Astrocyte (in vitro differentiated cells and primary cell): ENCODE data around the gene RSRP1. TPM values are rescaled to one million over a fixed set of nuclear protein-coding genes. Genes with fewer than 3 reads are reported as not detected.

Experiments
- DNase-seq: peaks from one replicate; pipeline ENCODE4 v3.0.0-alpha.2; 2010; ENCODE audit warnings: low read depth
- FAIRE-seq: peaks from 2 replicates; lab custom pipeline; 2011; peaks lifted over from hg19 to GRCh38; lab: Jason Lieb, UNC
- H2AFZ ChIP-seq: 2 replicates; pipeline ENCODE4 v1.6.0; 2012; ENCODE audit warnings: low read depth, low read length, inconsistent platforms
- H3K27ac ChIP-seq: 2 replicates; pipeline ENCODE4 v1.5.1; 2011; ENCODE audit warnings: low read depth, low read length, inconsistent platforms
- H3K27me3 ChIP-seq: 2 replicates; pipeline ENCODE4 v1.6.0; 2011; ENCODE audit warnings: low read length, inconsistent platforms; ENCODE audit not compliant: insufficient read depth
- H3K36me3 ChIP-seq: 2 replicates; pipeline ENCODE4 v1.5.1; 2011; ENCODE audit warnings: low read length, inconsistent platforms; ENCODE audit not compliant: insufficient read depth
- H3K4me1 ChIP-seq: 2 replicates; pipeline ENCODE4 v1.5.1; 2011; ENCODE audit warnings: low read length, inconsistent platforms; ENCODE audit not compliant: insufficient read depth
- H3K4me2 ChIP-seq: 2 replicates; pipeline ENCODE4 v1.6.0; 2012; ENCODE audit warnings: low read length, inconsistent platforms
- H3K4me3 ChIP-seq: 2 replicates; pipeline ENCODE4 v1.5.1; 2011; ENCODE audit warnings: low read depth, mild to moderate bottlenecking, low read length, inconsistent platforms; ENCODE audit not compliant: insufficient read depth
- H3K79me2 ChIP-seq: 2 replicates; pipeline ENCODE4 v1.6.0; 2012; ENCODE audit warnings: mild to moderate bottlenecking, low read length, inconsistent platforms; ENCODE audit not compliant: insufficient read depth
- H3K9ac ChIP-seq: 2 replicates; pipeline ENCODE4 v1.6.0; 2012; ENCODE audit warnings: mild to moderate bottlenecking, low read length, inconsistent platforms
- H3K9me3 ChIP-seq: 2 replicates; pipeline ENCODE4 v1.5.1; 2012; ENCODE audit warnings: low read depth, mild to moderate bottlenecking, low read length, inconsistent platforms; ENCODE audit not compliant: insufficient read depth
- H4K20me1 ChIP-seq: 2 replicates; pipeline ENCODE4 v1.6.0; 2012; ENCODE audit warnings: low read length, inconsistent platforms; ENCODE audit not compliant: insufficient read depth
- H3K27ac Mint-ChIP-seq: one replicate; pipeline ENCODE4 v1.8.0; 2021; ENCODE audit warnings: mild to moderate bottlenecking, mixed read lengths; ENCODE audit not compliant: unreplicated experiment
- H3K27me3 Mint-ChIP-seq: one replicate; pipeline ENCODE4 v1.8.0; 2021; ENCODE audit warnings: low read depth, mixed read lengths; ENCODE audit not compliant: unreplicated experiment
- H3K36me3 Mint-ChIP-seq: one replicate; pipeline ENCODE4 v1.8.0; 2021; ENCODE audit warnings: low read depth, mixed read lengths; ENCODE audit not compliant: unreplicated experiment
- H3K4me1 Mint-ChIP-seq: one replicate; pipeline ENCODE4 v1.8.0; 2021; ENCODE audit warnings: low read depth, mixed read lengths; ENCODE audit not compliant: unreplicated experiment
- H3K4me3 Mint-ChIP-seq: one replicate; pipeline ENCODE4 v1.8.0; 2021; ENCODE audit warnings: mild to moderate bottlenecking, moderate library complexity, mixed read lengths; ENCODE audit not compliant: unreplicated experiment
- H3K9me3 Mint-ChIP-seq: one replicate; pipeline ENCODE4 v1.8.0; 2021; ENCODE audit warnings: mild to moderate bottlenecking, mixed read lengths; ENCODE audit not compliant: unreplicated experiment
- EZH2 ChIP-seq: IDR thresholded peaks from 2 replicates; pipeline ENCODE4 v1.6.1; 2012; ENCODE audit warnings: mild to moderate bottlenecking, low read length, inconsistent platforms; ENCODE audit not compliant: insufficient read depth
- total RNA-seq: library from RNA; stranded (reverse); gene quantifications from 2 replicates; pipeline ENCODE4 v1.2.1, GENCODE V29; 2021
- TF ChIP-seq, protein P1 (sequence below): IDR thresholded peaks from 2 replicates; pipeline ENCODE4 v1.5.1; 2011; ENCODE audit warnings: low read depth, mild to moderate bottlenecking, inconsistent platforms, low read length, moderate library complexity; ENCODE audit not compliant: insufficient read depth

The RSRP1 gene
- total RNA-seq, 1 donor from 2014 or later, result 88.3 TPM

DNA sequence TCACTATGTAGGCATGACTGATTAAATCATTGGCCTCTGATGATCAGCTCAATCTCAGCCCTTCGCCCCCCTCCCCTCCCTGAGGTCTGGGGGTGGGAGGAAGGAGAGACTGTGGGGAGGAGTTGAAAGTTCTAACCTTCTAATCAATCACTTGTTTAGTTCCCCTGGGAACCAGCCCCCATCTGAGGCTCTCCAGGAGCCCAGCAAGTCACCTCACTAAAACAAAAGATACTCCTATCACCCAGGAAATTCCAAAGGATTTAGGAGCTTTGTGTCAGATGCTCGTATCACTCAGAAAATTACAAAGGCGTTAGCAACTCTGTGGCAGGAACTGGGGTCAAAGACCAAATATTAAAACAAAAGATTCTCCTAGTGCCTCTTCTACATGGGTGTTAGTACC is 36.5 kb downstream of the RSRP1 start:
- DNase-seq (no peak), FAIRE-seq (no peak)
- no peak for TF ChIP-seq EZH2
- TF ChIP-seq, protein P1, sequence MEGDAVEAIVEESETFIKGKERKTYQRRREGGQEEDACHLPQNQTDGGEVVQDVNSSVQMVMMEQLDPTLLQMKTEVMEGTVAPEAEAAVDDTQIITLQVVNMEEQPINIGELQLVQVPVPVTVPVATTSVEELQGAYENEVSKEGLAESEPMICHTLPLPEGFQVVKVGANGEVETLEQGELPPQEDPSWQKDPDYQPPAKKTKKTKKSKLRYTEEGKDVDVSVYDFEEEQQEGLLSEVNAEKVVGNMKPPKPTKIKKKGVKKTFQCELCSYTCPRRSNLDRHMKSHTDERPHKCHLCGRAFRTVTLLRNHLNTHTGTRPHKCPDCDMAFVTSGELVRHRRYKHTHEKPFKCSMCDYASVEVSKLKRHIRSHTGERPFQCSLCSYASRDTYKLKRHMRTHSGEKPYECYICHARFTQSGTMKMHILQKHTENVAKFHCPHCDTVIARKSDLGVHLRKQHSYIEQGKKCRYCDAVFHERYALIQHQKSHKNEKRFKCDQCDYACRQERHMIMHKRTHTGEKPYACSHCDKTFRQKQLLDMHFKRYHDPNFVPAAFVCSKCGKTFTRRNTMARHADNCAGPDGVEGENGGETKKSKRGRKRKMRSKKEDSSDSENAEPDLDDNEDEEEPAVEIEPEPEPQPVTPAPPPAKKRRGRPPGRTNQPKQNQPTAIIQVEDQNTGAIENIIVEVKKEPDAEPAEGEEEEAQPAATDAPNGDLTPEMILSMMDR, result no peak
- Histone ChIP-seq H3K4me1 (no peaks in the 10 kb centered on the region), H3K27me3 (peaks cover 2% of the 10 kb centered on the region), H3K9ac (no peak overlapping the region), H3K36me3 (no peaks in the 10 kb centered on the region), H4K20me1 (no peaks in the 10 kb centered on the region), H3K79me2 (no peaks in the 10 kb centered on the region), H3K4me3 (no peak overlapping the region), H2AFZ (no peak overlapping the region), H3K9me3 (no peaks in the 10 kb centered on the region), H3K4me2 (no peak overlapping the region), H3K27ac (no peak overlapping the region)
- Mint-ChIP-seq H3K9me3 (no peaks in the 10 kb centered on the region), H3K4me3 (no peak overlapping the region), H3K27ac (no peak overlapping the region), H3K4me1 (no peaks in the 10 kb centered on the region), H3K27me3 (peaks cover 9% of the 10 kb centered on the region), H3K36me3 (no peaks in the 10 kb centered on the region)

DNA sequence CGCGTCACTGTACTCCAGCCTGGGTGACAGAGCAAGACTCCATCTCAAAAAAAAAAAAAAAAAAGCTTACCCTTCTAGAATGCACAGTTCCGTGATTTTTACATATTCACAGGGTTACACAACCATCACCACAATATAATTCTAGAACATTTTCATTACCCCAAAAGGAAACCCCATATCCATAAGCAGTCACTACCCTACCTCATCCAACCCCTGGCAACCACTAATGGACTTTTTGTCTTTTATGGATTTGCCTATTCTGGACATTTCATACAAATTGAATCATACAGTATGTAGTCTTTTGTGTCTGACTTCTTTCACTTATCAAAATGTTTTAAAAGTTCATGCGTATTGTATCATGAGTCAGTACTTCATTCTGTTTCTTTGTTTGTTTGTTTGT is 37.7 kb downstream of the RSRP1 start:
- H3K9me3 Mint-ChIP-seq, result no peaks in the 10 kb centered on the region
- H3K9me3 ChIP-seq, result no peaks in the 10 kb centered on the region
- H3K4me1 ChIP-seq, result no peaks in the 10 kb centered on the region
- DNase-seq (no peak), FAIRE-seq (no peak)
- no peaks in the 10 kb centered on the region for H3K36me3 Mint-ChIP-seq
- no peak overlapping the region for H2AFZ ChIP-seq
- no peak overlapping the region for H3K4me2 ChIP-seq
- peaks cover 7% of the 10 kb centered on the region for H3K27me3 ChIP-seq
- H3K4me1 Mint-ChIP-seq, result no peaks in the 10 kb centered on the region
- no peak overlapping the region for H3K27ac ChIP-seq
- no peak overlapping the region for H3K4me3 Mint-ChIP-seq
- no peaks in the 10 kb centered on the region for H3K79me2 ChIP-seq
- H3K27me3 Mint-ChIP-seq, result peaks cover 11% of the 10 kb centered on the region
- H4K20me1 ChIP-seq, result no peaks in the 10 kb centered on the region
- H3K36me3 ChIP-seq, result no peaks in the 10 kb centered on the region
- no peak for TF ChIP-seq EZH2
- TF ChIP-seq, protein P1, result no peak
- no peak overlapping the region for H3K9ac ChIP-seq
- H3K27ac Mint-ChIP-seq, result no peak overlapping the region
- no peak overlapping the region for H3K4me3 ChIP-seq

DNA sequence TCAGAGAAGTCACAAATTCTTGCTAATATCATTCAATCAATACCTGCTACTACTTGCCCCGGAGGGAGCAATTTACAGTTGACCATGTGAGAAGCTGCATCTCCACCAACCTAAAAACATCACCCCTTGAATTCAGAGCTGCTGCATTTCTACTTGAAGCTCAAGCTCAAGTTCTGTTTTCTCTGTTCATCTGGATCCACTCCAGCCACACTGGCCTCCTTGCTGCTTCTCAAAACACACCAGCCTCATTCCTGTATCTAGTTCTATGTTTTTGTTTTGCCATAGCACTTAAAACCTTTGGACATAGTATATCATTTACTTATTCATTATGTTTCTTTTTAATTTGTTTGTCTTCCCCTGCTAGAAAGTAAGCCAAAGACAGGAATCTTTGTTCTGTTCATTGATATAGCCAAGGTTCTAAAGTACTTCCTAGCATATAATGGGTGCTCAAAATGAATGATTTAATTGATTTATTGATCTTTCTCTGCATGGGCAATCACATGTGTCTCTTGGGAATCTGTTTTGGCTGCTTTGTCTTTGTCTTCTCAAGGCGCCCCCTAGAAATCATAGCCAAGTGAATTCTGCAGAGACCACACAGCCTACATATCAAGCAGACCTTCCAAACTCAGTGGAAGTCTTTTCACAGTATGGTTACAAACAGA is 38.6 kb downstream of the RSRP1 start:
- H3K9ac ChIP-seq, result no peak overlapping the region

More for the DNA sequence above, 38.6 kb downstream of the RSRP1 start:
- Histone ChIP-seq H3K4me1 (no peaks in the 10 kb centered on the region), H2AFZ (no peak overlapping the region), H3K79me2 (no peaks in the 10 kb centered on the region), H4K20me1 (no peaks in the 10 kb centered on the region), H3K4me2 (no peak overlapping the region), H3K36me3 (no peaks in the 10 kb centered on the region), H3K27me3 (peaks cover 7% of the 10 kb centered on the region), H3K9me3 (no peaks in the 10 kb centered on the region), H3K4me3 (no peak overlapping the region), H3K27ac (no peak overlapping the region)
- DNase-seq (no peak), FAIRE-seq (no peak)
- TF ChIP-seq EZH2, result no peak
- TF ChIP-seq, protein P1, result no peak
- Mint-ChIP-seq H3K9me3 (no peaks in the 10 kb centered on the region), H3K4me3 (no peak overlapping the region), H3K27ac (no peak overlapping the region), H3K4me1 (no peaks in the 10 kb centered on the region), H3K27me3 (peaks cover 11% of the 10 kb centered on the region), H3K36me3 (no peaks in the 10 kb centered on the region)
